GM23338 (cell line): ENCODE data around the gene ERC2. TPM values are rescaled to one million over a fixed set of nuclear protein-coding genes. Genes with fewer than 3 reads are reported as not detected.
A peak's percentile ranks its signal among the peaks of the same experiment; 100 is the strongest.

ENCODE experiments used
- ATAC-seq: fragments of 200-7000 bp; cut with Tn5 transposase; 3 replicates; pipeline ENCODE4 v1.9.1; 2020
- DNase-seq: peaks from one replicate; pipeline ENCODE4 v3.0.0-alpha.2; 2015; ENCODE audit warnings: low spot score
- H2AFZ ChIP-seq: fragments of 200-600 bp; sonication (generic); 2 replicates; pipeline ENCODE4 v1.8.0; 2016; ENCODE audit warnings: antibody characterized with exemption, mild to moderate bottlenecking, moderate library complexity
- H3F3A ChIP-seq: fragments of 200-600 bp; sonication (generic); replicated peaks from 2 replicates; pipeline ENCODE4 v1.8.0; 2017; ENCODE audit warnings: antibody characterized with exemption, mixed run types, low read depth
- H3K27ac ChIP-seq: fragments of 200-600 bp; sonication (generic); 2 replicates; pipeline ENCODE4 v1.6.1; 2016; ENCODE audit warnings: low read depth
- H3K27me3 ChIP-seq: fragments of 200-600 bp; sonication (generic); 2 replicates; pipeline ENCODE4 v1.8.0; 2016; ENCODE audit warnings: mild to moderate bottlenecking, mixed run types, moderate library complexity; ENCODE audit not compliant: insufficient read depth
- H3K36me3 ChIP-seq: fragments of 200-600 bp; sonication (generic); 2 replicates; pipeline ENCODE4 v1.8.0; 2016; ENCODE audit warnings: mild to moderate bottlenecking; ENCODE audit not compliant: insufficient read depth
- H3K4me1 ChIP-seq: fragments of 200-600 bp; sonication (generic); 2 replicates; pipeline ENCODE4 v1.8.0; 2016; ENCODE audit warnings: mild to moderate bottlenecking, moderate library complexity; ENCODE audit not compliant: insufficient read depth
- H3K4me2 ChIP-seq: fragments of 200-600 bp; sonication (generic); 2 replicates; pipeline ENCODE4 v1.7.1; 2017; ENCODE audit warnings: mixed run types
- H3K4me3 ChIP-seq: fragments of 200-600 bp; sonication (generic); 2 replicates; pipeline ENCODE4 v1.6.1; 2016; ENCODE audit warnings: mixed run types
- H3K79me2 ChIP-seq: fragments of 200-600 bp; sonication (generic); replicated peaks from 2 replicates; pipeline ENCODE4 v1.8.0; 2017; ENCODE audit warnings: mild to moderate bottlenecking; ENCODE audit not compliant: insufficient read depth
- H3K9me2 ChIP-seq: fragments of 200-600 bp; sonication (generic); 2 replicates; pipeline ENCODE4 v1.8.0; 2017; ENCODE audit not compliant: insufficient read depth
- H4K20me1 ChIP-seq: fragments of 200-600 bp; sonication (generic); replicated peaks from 2 replicates; pipeline ENCODE4 v1.8.0; 2017; ENCODE audit warnings: mild to moderate bottlenecking; ENCODE audit not compliant: insufficient read depth
- H3K27ac Mint-ChIP-seq: 2 replicates; pipeline ENCODE4 v1.8.0; 2020; ENCODE audit warnings: inconsistent platforms, mild to moderate bottlenecking, moderate library complexity, mixed read lengths
- H3K27me3 Mint-ChIP-seq: 3 replicates; pipeline ENCODE4 v1.8.0; 2022; ENCODE audit warnings: low read depth, mild to moderate bottlenecking, moderate library complexity, mixed read lengths, inconsistent platforms; ENCODE audit not compliant: insufficient read depth, poor library complexity
- H3K36me3 Mint-ChIP-seq: 3 replicates; pipeline ENCODE4 v1.8.0; 2021; ENCODE audit warnings: low read depth, mild to moderate bottlenecking, inconsistent platforms, moderate library complexity, mixed read lengths
- H3K4me1 Mint-ChIP-seq: 3 replicates; pipeline ENCODE4 v1.8.0; 2020; ENCODE audit warnings: mild to moderate bottlenecking, inconsistent platforms, mixed read lengths
- H3K4me3 Mint-ChIP-seq: 3 replicates; pipeline ENCODE4 v1.8.0; 2021; ENCODE audit warnings: moderate library complexity, mild to moderate bottlenecking, inconsistent platforms, mixed read lengths
- H3K9me3 Mint-ChIP-seq: 3 replicates; pipeline ENCODE4 v1.8.0; 2020; ENCODE audit warnings: moderate library complexity, mild to moderate bottlenecking, inconsistent platforms, mixed read lengths
- CREB1 ChIP-seq: fragments of 250-450 bp; sonication (Bioruptor Pico); IDR thresholded peaks from 2 replicates; pipeline ENCODE4 v1.5.0; 2020; ENCODE audit warnings: low read depth, mild to moderate bottlenecking, moderate library complexity
- EZH2 ChIP-seq: fragments of 200-600 bp; sonication (generic); IDR thresholded peaks from one replicate; pipeline ENCODE4 v1.8.0; 2017; ENCODE audit warnings: antibody characterized with exemption, mild to moderate bottlenecking, low read depth; ENCODE audit not compliant: unreplicated experiment
- EZH2phosphoT487 ChIP-seq: fragments of 200-600 bp; sonication (generic); IDR thresholded peaks from one replicate; pipeline ENCODE4 v1.8.1; 2018; ENCODE audit warnings: antibody characterized with exemption; ENCODE audit not compliant: unreplicated experiment
- STAT1 ChIP-seq: IDR thresholded peaks from one replicate; pipeline ENCODE4 v1.6.1; 2016; ENCODE audit warnings: antibody characterized with exemption; ENCODE audit not compliant: unreplicated experiment
- ZNF331 ChIP-seq: fragments of 250-450 bp; sonication (Bioruptor Pico); IDR thresholded peaks from 2 replicates; pipeline ENCODE4 v1.5.0; 2020; ENCODE audit warnings: low read depth, mild to moderate bottlenecking, moderate library complexity
- polyA plus RNA-seq: library from polyadenylated mRNA; unstranded; fragments of >200 nt; fragmentation: Nextera tagmentation; extraction: Ambion mirVana; gene quantifications from 2 replicates; pipeline ENCODE4 v1.2.1, GENCODE V29; 2016
- total RNA-seq: library from RNA; depleted of rRNA; stranded (reverse); fragments of >200 nt; shearing (Covaris generic); gene quantifications from 2 replicates; pipeline ENCODE4 v1.2.3, GENCODE V29; 2014
- TF ChIP-seq, protein P1 (sequence below), 2 experiments: fragments of 200-600 bp in 1 of 2; sonication (generic) in 1 of 2; conservative IDR thresholded peaks; 2 replicates each; pipeline versions ENCODE4 v1.5.1 to v1.6.1; 2016 to 2017; ENCODE audit warnings: antibody characterized with exemption in 2 of 2, low read depth in 2 of 2, mild to moderate bottlenecking in 2 of 2, moderate library complexity in 1 of 2
- TF ChIP-seq, protein P2 (sequence below): IDR thresholded peaks from 2 replicates; pipeline ENCODE4 v1.6.1; 2016; ENCODE audit warnings: antibody characterized with exemption
- TF ChIP-seq, protein P3 (sequence below): fragments of 250-450 bp; sonication (Bioruptor Pico); IDR thresholded peaks from 2 replicates; pipeline ENCODE4 v1.5.0; 2020; ENCODE audit warnings: mild to moderate bottlenecking, moderate library complexity
- TF ChIP-seq, protein P4 (sequence below): IDR thresholded peaks from one replicate; pipeline ENCODE4 v1.6.1; 2018; ENCODE audit warnings: antibody characterized with exemption; ENCODE audit not compliant: unreplicated experiment

ERC2 gene
- total and polyA plus RNA-seq, 2 experiments from 2014 or later: 11.8 to 13.7 TPM

DNA sequence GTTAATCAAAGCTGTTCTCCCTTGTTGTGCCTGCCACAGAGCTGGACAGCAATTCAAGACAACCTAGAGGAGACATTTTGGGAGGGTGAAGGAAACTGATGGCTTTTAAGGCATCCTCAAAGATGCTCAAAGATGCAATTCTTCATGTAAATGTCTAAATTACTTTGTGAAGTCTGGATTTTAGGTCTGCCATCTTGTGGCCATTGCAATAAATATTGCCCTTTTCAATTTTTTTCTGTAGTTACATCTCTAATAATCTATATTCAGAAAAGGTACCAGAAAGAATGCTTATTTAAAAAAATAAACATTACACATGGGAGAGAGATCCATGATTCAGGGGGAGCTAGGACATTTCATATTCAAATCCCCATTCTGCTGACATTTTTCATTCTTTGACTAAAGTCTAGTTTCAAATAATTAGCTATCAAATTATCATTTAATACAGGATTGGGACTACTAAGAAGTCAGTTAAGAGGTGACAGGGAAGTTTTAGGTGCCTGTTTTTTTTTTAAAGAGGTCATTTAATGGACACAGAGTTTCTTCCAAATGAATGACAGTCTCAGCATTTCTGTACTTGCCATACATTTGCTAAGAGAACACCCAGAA, 721.4 kb downstream of the ERC2 start:
- H3K4me3 ChIP-seq: no peak overlapping the region
- H3K79me2 ChIP-seq: no peaks in the 10 kb centered on the region
- H3K27ac ChIP-seq: no peak overlapping the region
- H3K36me3 ChIP-seq: no peaks in the 10 kb centered on the region
- TF ChIP-seq, protein P1, sequence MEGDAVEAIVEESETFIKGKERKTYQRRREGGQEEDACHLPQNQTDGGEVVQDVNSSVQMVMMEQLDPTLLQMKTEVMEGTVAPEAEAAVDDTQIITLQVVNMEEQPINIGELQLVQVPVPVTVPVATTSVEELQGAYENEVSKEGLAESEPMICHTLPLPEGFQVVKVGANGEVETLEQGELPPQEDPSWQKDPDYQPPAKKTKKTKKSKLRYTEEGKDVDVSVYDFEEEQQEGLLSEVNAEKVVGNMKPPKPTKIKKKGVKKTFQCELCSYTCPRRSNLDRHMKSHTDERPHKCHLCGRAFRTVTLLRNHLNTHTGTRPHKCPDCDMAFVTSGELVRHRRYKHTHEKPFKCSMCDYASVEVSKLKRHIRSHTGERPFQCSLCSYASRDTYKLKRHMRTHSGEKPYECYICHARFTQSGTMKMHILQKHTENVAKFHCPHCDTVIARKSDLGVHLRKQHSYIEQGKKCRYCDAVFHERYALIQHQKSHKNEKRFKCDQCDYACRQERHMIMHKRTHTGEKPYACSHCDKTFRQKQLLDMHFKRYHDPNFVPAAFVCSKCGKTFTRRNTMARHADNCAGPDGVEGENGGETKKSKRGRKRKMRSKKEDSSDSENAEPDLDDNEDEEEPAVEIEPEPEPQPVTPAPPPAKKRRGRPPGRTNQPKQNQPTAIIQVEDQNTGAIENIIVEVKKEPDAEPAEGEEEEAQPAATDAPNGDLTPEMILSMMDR (conservative IDR thresholded peaks at IDR 0.05; ENCODE audit: low read depth in 2 of 2): peak; percentile 38 to 54; a peak in 3 of 4 replicates
- TF ChIP-seq ZNF331 (CRISPR knock-in tag): no peak
- no peak for TF ChIP-seq EZH2phosphoT487
- TF ChIP-seq EZH2: no peak
- TF ChIP-seq STAT1: no peak
- TF ChIP-seq, protein P2, sequence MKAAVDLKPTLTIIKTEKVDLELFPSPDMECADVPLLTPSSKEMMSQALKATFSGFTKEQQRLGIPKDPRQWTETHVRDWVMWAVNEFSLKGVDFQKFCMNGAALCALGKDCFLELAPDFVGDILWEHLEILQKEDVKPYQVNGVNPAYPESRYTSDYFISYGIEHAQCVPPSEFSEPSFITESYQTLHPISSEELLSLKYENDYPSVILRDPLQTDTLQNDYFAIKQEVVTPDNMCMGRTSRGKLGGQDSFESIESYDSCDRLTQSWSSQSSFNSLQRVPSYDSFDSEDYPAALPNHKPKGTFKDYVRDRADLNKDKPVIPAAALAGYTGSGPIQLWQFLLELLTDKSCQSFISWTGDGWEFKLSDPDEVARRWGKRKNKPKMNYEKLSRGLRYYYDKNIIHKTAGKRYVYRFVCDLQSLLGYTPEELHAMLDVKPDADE: no peak
- no peak overlapping the region for H2AFZ ChIP-seq
- H3K27me3 ChIP-seq: no peaks in the 10 kb centered on the region
- peaks cover 7% of the 10 kb centered on the region; the same call in 2 of the 3 replicates for H3K4me1 Mint-ChIP-seq
- H3K4me3 Mint-ChIP-seq: no peak overlapping the region
- peaks cover 2% of the 10 kb centered on the region for H3K27me3 Mint-ChIP-seq
- no peak for ATAC-seq
- no peak overlapping the region for H3K4me2 ChIP-seq
- no peak for DNase-seq
- H3K27ac Mint-ChIP-seq: no peak overlapping the region
- no peaks in the 10 kb centered on the region for H4K20me1 ChIP-seq
- 0 out of 2 replicates have a peak, but pooled peaks cover 6% of the 10 kb centered on the region for H3K9me2 ChIP-seq
- H3K36me3 Mint-ChIP-seq: no peaks in the 10 kb centered on the region
- no peaks in the 10 kb centered on the region for H3K9me3 Mint-ChIP-seq
- H3F3A ChIP-seq: no peaks in the 10 kb centered on the region
- no peaks in the 10 kb centered on the region for H3K4me1 ChIP-seq

DNA sequence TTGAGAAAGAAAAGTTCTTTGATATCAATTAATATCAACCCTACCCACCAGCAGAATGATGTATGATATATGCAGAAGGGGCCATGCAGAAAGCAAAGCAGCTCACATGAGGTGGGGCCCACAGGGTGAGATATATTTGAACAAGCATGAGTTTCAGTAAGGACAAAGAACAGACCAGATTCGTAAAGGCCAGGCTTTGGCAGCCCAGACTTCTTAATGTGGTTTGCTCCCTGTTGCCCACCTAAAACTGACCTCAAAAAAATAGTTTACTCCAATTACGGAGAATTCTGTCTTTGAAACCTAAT, 725.5 kb downstream of the ERC2 start:
- H3K9me3 Mint-ChIP-seq: peaks cover 3% of the 10 kb centered on the region; the same call in 1 of the 3 replicates
- TF ChIP-seq, protein P3, sequence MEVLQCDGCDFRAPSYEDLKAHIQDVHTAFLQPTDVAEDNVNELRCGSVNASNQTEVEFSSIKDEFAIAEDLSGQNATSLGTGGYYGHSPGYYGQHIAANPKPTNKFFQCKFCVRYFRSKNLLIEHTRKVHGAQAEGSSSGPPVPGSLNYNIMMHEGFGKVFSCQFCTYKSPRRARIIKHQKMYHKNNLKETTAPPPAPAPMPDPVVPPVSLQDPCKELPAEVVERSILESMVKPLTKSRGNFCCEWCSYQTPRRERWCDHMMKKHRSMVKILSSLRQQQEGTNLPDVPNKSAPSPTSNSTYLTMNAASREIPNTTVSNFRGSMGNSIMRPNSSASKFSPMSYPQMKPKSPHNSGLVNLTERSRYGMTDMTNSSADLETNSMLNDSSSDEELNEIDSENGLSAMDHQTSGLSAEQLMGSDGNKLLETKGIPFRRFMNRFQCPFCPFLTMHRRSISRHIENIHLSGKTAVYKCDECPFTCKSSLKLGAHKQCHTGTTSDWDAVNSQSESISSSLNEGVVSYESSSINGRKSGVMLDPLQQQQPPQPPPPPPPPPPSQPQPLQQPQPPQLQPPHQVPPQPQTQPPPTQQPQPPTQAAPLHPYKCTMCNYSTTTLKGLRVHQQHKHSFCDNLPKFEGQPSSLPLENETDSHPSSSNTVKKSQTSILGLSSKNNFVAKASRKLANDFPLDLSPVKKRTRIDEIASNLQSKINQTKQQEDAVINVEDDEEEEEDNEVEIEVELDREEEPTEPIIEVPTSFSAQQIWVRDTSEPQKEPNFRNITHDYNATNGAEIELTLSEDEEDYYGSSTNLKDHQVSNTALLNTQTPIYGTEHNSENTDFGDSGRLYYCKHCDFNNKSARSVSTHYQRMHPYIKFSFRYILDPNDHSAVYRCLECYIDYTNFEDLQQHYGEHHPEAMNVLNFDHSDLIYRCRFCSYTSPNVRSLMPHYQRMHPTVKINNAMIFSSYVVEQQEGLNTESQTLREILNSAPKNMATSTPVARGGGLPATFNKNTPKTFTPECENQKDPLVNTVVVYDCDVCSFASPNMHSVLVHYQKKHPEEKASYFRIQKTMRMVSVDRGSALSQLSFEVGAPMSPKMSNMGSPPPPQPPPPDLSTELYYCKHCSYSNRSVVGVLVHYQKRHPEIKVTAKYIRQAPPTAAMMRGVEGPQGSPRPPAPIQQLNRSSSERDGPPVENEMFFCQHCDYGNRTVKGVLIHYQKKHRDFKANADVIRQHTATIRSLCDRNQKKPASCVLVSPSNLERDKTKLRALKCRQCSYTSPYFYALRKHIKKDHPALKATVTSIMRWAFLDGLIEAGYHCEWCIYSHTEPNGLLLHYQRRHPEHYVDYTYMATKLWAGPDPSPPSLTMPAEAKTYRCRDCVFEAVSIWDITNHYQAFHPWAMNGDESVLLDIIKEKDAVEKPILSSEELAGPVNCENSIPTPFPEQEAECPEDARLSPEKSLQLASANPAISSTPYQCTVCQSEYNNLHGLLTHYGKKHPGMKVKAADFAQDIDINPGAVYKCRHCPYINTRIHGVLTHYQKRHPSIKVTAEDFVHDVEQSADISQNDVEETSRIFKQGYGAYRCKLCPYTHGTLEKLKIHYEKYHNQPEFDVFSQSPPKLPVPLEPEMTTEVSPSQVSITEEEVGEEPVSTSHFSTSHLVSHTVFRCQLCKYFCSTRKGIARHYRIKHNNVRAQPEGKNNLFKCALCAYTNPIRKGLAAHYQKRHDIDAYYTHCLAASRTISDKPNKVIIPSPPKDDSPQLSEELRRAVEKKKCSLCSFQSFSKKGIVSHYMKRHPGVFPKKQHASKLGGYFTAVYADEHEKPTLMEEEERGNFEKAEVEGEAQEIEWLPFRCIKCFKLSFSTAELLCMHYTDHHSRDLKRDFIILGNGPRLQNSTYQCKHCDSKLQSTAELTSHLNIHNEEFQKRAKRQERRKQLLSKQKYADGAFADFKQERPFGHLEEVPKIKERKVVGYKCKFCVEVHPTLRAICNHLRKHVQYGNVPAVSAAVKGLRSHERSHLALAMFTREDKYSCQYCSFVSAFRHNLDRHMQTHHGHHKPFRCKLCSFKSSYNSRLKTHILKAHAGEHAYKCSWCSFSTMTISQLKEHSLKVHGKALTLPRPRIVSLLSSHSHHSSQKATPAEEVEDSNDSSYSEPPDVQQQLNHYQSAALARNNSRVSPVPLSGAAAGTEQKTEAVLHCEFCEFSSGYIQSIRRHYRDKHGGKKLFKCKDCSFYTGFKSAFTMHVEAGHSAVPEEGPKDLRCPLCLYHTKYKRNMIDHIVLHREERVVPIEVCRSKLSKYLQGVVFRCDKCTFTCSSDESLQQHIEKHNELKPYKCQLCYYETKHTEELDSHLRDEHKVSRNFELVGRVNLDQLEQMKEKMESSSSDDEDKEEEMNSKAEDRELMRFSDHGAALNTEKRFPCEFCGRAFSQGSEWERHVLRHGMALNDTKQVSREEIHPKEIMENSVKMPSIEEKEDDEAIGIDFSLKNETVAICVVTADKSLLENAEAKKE (CRISPR knock-in tag): no peak
- no peak for TF ChIP-seq CREB1 (CRISPR knock-in tag)
- TF ChIP-seq, protein P4, sequence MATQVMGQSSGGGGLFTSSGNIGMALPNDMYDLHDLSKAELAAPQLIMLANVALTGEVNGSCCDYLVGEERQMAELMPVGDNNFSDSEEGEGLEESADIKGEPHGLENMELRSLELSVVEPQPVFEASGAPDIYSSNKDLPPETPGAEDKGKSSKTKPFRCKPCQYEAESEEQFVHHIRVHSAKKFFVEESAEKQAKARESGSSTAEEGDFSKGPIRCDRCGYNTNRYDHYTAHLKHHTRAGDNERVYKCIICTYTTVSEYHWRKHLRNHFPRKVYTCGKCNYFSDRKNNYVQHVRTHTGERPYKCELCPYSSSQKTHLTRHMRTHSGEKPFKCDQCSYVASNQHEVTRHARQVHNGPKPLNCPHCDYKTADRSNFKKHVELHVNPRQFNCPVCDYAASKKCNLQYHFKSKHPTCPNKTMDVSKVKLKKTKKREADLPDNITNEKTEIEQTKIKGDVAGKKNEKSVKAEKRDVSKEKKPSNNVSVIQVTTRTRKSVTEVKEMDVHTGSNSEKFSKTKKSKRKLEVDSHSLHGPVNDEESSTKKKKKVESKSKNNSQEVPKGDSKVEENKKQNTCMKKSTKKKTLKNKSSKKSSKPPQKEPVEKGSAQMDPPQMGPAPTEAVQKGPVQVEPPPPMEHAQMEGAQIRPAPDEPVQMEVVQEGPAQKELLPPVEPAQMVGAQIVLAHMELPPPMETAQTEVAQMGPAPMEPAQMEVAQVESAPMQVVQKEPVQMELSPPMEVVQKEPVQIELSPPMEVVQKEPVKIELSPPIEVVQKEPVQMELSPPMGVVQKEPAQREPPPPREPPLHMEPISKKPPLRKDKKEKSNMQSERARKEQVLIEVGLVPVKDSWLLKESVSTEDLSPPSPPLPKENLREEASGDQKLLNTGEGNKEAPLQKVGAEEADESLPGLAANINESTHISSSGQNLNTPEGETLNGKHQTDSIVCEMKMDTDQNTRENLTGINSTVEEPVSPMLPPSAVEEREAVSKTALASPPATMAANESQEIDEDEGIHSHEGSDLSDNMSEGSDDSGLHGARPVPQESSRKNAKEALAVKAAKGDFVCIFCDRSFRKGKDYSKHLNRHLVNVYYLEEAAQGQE: no peak

More for the DNA sequence above, 725.5 kb downstream of the ERC2 start:
- no peaks in the 10 kb centered on the region for H3F3A ChIP-seq
- H2AFZ ChIP-seq: no peak overlapping the region
- H4K20me1 ChIP-seq: no peaks in the 10 kb centered on the region
- no peak overlapping the region for H3K4me3 ChIP-seq
- ATAC-seq (no peak), DNase-seq (no peak)
- H3K4me1 ChIP-seq: no peaks in the 10 kb centered on the region
- Mint-ChIP-seq H3K36me3 (no peaks in the 10 kb centered on the region), H3K27ac (no peak overlapping the region), H3K4me3 (no peak overlapping the region), H3K4me1 (peaks cover 7% of the 10 kb centered on the region; the same call in 2 of the 3 replicates), H3K27me3 (peaks cover 2% of the 10 kb centered on the region)
- no peaks in the 10 kb centered on the region for H3K79me2 ChIP-seq
- H3K36me3 ChIP-seq: no peaks in the 10 kb centered on the region
- no peak overlapping the region for H3K4me2 ChIP-seq
- 0 out of 2 replicates have a peak, but pooled peaks cover 6% of the 10 kb centered on the region for H3K9me2 ChIP-seq
- no peak overlapping the region for H3K27ac ChIP-seq
- H3K27me3 ChIP-seq: no peaks in the 10 kb centered on the region
